ENCODE measurements around the gene ZNF564.
"Not testable (repeated sequence)": the region's sequence is repeated elsewhere in the genome, so short reads cannot be mapped to it uniquely, and the experiment has no call there.

Gene ZNF564

DNA sequence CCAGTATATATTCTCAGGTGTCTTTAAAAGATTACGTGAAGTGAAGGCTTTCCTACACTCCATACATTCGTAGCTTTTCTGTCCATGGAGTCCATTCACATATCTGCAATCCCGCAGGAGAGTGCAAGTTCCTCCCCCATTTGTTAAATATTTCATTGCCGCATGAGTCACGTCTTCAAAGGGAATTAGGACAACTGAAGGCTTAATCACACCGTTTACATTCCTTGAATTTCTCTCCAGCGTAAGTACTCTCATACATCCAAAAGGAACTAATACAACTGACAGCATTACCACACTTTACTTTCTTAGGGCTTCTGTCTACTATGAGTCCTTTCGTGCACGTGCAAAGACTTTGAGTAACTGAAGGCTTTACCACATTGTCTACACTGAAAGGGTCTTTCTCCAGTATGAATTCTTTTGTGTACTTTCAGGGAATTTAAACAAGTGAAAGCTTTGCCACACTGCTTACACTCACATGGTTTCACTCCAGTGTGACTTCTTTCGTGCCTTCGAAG lies 29.0 kb upstream of the ZNF564 start:
- H3K4me1 Mint-ChIP-seq: no peaks in the 10 kb centered on the region
- no peak for DNase-seq
- no peak overlapping the region for H3K27ac Mint-ChIP-seq
- no peak overlapping the region for H3K4me3 Mint-ChIP-seq
- peaks cover 3% of the 10 kb centered on the region for H3K27me3 Mint-ChIP-seq (ENCODE audit: low read depth, poor library complexity)
- peaks cover 83% of the 10 kb centered on the region for H3K36me3 Mint-ChIP-seq (ENCODE audit: low read depth)
- TF ChIP-seq, protein P1, sequence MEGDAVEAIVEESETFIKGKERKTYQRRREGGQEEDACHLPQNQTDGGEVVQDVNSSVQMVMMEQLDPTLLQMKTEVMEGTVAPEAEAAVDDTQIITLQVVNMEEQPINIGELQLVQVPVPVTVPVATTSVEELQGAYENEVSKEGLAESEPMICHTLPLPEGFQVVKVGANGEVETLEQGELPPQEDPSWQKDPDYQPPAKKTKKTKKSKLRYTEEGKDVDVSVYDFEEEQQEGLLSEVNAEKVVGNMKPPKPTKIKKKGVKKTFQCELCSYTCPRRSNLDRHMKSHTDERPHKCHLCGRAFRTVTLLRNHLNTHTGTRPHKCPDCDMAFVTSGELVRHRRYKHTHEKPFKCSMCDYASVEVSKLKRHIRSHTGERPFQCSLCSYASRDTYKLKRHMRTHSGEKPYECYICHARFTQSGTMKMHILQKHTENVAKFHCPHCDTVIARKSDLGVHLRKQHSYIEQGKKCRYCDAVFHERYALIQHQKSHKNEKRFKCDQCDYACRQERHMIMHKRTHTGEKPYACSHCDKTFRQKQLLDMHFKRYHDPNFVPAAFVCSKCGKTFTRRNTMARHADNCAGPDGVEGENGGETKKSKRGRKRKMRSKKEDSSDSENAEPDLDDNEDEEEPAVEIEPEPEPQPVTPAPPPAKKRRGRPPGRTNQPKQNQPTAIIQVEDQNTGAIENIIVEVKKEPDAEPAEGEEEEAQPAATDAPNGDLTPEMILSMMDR (IDR thresholded peaks at IDR 0.05): no peak
- peaks cover 72% of the 10 kb centered on the region for H3K9me3 Mint-ChIP-seq

DNA sequence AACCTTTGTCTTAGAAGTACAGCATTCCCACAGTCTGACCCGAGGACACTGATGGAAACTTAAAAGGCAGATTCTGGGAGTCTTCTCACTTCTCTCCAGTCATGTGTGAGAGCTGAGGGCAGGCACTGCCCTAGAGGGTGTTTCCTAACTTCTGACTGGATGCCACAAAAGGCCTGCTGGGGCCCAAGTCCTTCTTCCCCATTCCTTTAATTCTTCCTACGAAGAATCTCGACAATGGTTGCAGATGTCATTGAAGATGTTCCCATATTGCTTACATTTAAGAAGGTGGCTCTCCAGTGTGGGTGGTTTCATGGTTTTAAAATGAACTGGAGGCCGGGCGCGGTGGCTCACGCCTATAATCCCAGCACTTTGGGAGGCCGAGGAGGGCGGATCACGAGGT lies 27.4 kb upstream of the ZNF564 start:
- TF ChIP-seq, protein P1 (IDR thresholded peaks at IDR 0.05): no peak
- H3K36me3 Mint-ChIP-seq (ENCODE audit: low read depth): peaks cover 91% of the 10 kb centered on the region
- no peak overlapping the region for H3K4me3 Mint-ChIP-seq
- H3K27ac Mint-ChIP-seq: no peak overlapping the region
- H3K27me3 Mint-ChIP-seq (ENCODE audit: low read depth, poor library complexity): peaks cover 7% of the 10 kb centered on the region
- peaks cover 4% of the 10 kb centered on the region for H3K4me1 Mint-ChIP-seq
- H3K9me3 Mint-ChIP-seq: peaks cover 76% of the 10 kb centered on the region
- DNase-seq: no peak

DNA sequence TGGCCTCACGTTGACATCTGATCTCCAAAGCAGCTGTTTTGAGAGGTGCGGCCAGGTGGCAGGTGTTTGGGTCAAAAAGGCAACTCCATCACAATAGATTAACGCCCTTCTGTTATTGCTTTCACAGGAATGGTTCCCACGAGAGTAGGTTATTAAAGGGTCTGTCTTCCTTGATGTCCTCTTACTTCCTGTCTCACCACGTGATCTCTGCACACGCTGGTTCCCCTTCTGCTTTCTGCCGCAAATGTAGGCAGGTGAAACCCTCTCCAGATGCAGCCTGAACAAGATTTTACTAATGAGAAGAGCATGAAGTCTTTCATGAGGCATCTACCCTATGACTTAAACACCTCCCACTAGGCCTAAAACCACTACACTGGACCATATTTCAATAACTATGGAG lies 22.8 kb upstream of the ZNF564 start:
- H3K9me3 Mint-ChIP-seq: peaks cover 49% of the 10 kb centered on the region
- peaks cover 51% of the 10 kb centered on the region for H3K36me3 Mint-ChIP-seq (ENCODE audit: low read depth)
- no peak for DNase-seq
- H3K4me3 Mint-ChIP-seq: no peak overlapping the region
- peaks cover 4% of the 10 kb centered on the region for H3K4me1 Mint-ChIP-seq
- H3K27ac Mint-ChIP-seq: no peak overlapping the region
- TF ChIP-seq, protein P1 (IDR thresholded peaks at IDR 0.05): no peak
- peaks cover 4% of the 10 kb centered on the region for H3K27me3 Mint-ChIP-seq (ENCODE audit: low read depth, poor library complexity)

DNA sequence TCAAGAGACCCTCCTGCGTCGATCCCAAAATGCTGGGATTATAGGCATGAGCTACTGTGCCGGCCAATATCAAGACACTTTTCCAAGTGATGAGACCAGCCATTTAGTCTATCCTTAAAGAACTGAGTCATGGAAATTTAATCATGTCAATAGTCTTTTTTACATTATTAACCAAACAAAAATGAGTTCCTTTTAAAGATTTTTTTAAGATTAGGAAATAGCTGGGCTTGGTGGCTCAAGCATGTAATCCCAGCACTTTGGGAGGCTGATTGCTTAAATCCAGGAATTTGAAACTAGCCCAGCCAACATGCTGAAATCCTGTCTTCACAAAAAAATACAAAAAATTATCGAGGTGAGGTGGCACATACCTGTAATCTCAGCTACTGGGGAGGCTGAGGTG lies 16.7 kb upstream of the ZNF564 start:
- Mint-ChIP-seq H3K27me3 (ENCODE audit: low read depth, poor library complexity) (peaks cover 3% of the 10 kb centered on the region), H3K36me3 (ENCODE audit: low read depth) (peaks cover 5% of the 10 kb centered on the region), H3K4me3 (no peak overlapping the region)

DNA sequence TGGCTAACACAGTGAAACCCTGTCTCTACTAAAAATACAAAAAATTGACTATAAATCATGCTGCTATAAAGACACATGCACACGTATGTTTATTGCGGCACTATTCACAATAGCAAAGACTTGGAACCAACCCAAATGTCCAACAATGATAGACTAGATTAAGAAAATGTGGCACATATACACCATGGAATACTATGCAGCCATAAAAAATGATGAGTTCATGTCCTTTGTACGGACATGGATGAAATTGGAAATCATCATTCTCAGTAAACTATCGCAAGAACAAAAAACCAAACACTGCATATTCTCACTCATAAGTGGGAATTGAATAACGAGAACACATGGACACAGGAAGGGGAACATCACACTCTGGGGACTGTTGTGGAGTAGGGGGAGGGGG lies 15.1 kb upstream of the ZNF564 start:
- not testable (repeated sequence) for H3K4me1 Mint-ChIP-seq; H3K36me3 Mint-ChIP-seq (ENCODE audit: low read depth); H3K27ac Mint-ChIP-seq; H3K9me3 Mint-ChIP-seq; H3K4me3 Mint-ChIP-seq; DNase-seq; H3K27me3 Mint-ChIP-seq (ENCODE audit: low read depth, poor library complexity)

More for the DNA sequence above, 16.7 kb upstream of the ZNF564 start:
- DNase-seq: no peak
- Mint-ChIP-seq H3K9me3 (peaks cover 18% of the 10 kb centered on the region), H3K4me1 (peaks cover 4% of the 10 kb centered on the region), H3K27ac (no peak overlapping the region)
- TF ChIP-seq, protein P1 (IDR thresholded peaks at IDR 0.05): no peak

DNA sequence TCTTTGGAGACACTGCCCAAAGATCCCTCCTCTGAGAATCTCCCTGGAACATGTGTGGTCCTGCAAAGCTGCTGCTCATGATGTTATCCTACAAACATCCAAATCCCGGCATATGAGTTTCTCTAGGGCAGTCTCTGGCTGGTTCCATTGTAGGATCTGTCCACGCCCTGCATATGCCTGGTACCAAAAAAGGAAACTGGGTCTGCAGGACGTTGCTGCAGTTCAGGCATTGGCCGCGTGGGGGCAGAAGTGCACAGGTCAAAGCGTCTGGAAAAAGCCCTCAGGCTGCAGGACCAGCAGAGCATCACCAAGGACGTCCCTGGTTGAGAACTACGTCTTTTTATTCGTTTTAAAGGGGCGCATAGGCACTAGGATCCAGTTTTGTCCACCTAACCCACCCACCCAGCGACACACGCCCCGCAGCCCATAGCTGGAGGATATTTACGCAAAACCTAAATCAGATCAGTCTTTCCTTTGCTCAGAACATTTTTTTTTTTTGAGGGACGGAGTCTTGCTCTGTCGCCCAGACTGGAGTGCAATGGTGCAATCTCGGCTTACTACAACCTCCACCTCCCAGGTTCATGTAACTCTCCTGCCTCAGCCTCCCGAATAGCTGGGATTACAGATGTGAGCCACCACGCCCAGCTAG lies 12.9 kb upstream of the ZNF564 start:
- TF ChIP-seq, protein P1 (IDR thresholded peaks at IDR 0.05): peak; percentile 94
- DNase-seq: peak; percentile 95
- peaks cover 19% of the 10 kb centered on the region for H3K27me3 Mint-ChIP-seq (ENCODE audit: low read depth, poor library complexity)
- no peak overlapping the region for H3K4me3 Mint-ChIP-seq
- peaks cover 3% of the 10 kb centered on the region for H3K9me3 Mint-ChIP-seq
- H3K4me1 Mint-ChIP-seq: peaks cover 4% of the 10 kb centered on the region
- H3K27ac Mint-ChIP-seq: no peak overlapping the region
- H3K36me3 Mint-ChIP-seq (ENCODE audit: low read depth): no peaks in the 10 kb centered on the region

Measured in nephron progenitor cell (in vitro differentiated cells).